ENCODE results near the gene IL2RA.
"Not testable (repeated sequence)": the region's sequence is repeated elsewhere in the genome, so short reads cannot be mapped to it uniquely, and the experiment has no call there.

IL2RA gene

DNA sequence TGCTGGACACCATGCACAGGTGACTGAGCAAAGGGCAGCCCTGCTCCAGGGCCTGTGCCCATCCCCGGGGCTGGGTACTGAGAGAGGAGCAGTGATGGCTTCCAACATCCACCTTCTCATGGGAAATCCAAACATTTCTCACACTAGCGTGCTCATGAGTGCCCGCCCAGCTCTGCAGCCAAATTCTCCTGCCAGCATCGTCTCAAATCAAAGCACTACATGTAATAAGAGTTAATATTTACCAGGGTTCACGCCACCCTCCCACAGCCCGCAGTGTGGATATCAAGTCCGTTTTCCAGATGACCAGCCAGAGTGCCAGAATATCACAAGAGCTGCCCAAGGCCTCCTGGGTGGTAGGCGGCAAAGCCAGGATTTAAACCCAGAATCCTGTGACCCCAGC lies 96.9 kb downstream of the IL2RA start:
- DNase-seq (ENCODE audit: insufficient read length, low spot score), result no peak
- FAIRE-seq, result no peak
- TF ChIP-seq, protein P1, sequence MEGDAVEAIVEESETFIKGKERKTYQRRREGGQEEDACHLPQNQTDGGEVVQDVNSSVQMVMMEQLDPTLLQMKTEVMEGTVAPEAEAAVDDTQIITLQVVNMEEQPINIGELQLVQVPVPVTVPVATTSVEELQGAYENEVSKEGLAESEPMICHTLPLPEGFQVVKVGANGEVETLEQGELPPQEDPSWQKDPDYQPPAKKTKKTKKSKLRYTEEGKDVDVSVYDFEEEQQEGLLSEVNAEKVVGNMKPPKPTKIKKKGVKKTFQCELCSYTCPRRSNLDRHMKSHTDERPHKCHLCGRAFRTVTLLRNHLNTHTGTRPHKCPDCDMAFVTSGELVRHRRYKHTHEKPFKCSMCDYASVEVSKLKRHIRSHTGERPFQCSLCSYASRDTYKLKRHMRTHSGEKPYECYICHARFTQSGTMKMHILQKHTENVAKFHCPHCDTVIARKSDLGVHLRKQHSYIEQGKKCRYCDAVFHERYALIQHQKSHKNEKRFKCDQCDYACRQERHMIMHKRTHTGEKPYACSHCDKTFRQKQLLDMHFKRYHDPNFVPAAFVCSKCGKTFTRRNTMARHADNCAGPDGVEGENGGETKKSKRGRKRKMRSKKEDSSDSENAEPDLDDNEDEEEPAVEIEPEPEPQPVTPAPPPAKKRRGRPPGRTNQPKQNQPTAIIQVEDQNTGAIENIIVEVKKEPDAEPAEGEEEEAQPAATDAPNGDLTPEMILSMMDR (IDR thresholded peaks at IDR 0.05; ENCODE audit: insufficient read depth, missing control alignments), result no peak

DNA sequence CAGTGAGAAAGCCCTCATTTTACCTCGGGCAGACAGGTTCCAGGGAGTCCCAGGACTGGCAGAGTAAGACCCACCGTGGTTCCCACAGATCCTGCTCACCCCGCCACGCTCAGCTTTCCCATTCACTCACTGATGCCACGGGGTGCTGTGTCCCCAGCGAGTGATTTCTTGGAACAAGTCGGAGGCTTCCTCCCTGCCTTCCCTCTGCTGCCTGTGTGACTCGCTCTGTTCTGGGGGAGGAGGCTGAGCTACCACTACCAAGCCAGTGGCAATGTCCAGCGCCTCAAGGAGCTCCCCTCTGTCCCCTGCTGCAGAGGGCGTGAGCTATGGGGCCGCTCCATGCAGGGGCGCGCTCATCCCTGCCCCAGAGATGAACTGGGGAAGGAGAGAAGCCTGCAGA lies 97.4 kb downstream of the IL2RA start:
- TF ChIP-seq, protein P1 (IDR thresholded peaks at IDR 0.05; ENCODE audit: insufficient read depth, missing control alignments), result no peak
- DNase-seq (ENCODE audit: insufficient read length, low spot score), result no peak
- no peak for FAIRE-seq

DNA sequence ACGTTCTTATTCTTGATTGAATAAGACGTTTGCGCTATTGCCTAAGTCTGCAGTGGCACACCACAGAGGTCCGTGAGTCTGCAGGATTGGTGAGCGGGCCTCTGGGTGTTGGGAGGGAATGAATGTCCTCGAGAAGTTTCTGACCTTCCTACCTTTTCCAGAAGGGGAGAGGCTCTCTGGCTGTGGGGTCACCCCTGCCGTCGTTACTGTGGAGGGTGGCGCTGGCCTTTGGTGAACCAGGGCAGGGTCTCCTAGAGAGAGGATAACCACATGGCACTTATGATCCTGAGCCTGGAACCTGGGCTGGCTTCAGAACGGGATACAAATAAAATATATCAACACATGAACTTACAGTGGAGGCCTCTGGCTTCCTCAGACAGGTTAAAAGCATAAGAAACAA lies 98.6 kb downstream of the IL2RA start:
- no peak for DNase-seq (ENCODE audit: insufficient read length, low spot score)
- TF ChIP-seq, protein P1 (IDR thresholded peaks at IDR 0.05; ENCODE audit: insufficient read depth, missing control alignments), result no peak
- no peak for FAIRE-seq

DNA sequence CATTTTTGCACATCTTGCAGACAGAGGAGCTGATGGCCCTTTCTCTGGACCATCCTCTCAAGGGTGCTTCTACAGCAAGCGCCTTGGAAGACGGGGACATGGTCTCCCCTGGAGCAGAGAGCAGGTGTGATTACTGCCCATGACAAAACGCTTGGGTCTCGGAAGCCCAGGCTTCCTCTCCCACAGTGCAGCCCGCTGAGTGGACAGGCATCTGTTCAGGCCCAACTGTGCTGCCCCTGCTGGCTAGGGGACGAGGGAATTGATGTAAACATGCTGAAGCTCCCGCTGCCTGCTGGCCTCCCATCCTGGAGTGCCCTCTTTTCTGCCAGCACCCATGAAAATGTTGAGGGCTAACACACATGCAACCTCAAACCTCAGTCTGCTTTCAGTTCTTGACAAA lies 99.1 kb downstream of the IL2RA start:
- TF ChIP-seq, protein P1 (IDR thresholded peaks at IDR 0.05; ENCODE audit: insufficient read depth, missing control alignments), result no peak
- DNase-seq (ENCODE audit: insufficient read length, low spot score) (no peak), FAIRE-seq (no peak)

DNA sequence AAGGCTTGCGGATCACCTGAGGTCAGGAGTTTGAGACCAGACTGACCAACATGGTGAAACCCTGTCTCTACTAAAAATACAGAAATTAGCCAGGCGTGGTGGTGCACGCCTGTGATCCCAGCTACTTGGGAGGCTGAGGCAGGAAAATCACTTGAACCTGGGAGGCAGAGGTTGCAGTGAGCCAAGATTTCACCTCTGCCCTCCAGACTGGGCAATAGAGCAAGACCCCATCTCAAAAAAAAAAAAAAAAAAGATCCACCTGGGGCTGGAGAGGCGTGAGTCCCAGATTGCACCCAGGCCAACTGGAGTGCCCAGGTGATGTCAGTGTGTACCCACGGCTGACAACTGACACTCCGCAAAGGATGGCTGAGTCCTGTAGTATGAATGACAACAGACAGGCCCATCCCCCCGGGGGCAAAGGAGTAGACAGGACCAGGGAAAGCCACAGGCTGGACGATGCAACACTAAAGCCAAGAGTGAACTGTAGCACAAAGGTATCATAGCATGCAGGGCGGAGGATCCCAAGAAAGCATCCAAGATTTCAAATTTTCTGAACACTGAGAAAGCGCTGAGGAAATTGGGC lies 99.7 kb downstream of the IL2RA start:
- not testable (repeated sequence) for FAIRE-seq; DNase-seq (ENCODE audit: insufficient read length, low spot score)

DNA sequence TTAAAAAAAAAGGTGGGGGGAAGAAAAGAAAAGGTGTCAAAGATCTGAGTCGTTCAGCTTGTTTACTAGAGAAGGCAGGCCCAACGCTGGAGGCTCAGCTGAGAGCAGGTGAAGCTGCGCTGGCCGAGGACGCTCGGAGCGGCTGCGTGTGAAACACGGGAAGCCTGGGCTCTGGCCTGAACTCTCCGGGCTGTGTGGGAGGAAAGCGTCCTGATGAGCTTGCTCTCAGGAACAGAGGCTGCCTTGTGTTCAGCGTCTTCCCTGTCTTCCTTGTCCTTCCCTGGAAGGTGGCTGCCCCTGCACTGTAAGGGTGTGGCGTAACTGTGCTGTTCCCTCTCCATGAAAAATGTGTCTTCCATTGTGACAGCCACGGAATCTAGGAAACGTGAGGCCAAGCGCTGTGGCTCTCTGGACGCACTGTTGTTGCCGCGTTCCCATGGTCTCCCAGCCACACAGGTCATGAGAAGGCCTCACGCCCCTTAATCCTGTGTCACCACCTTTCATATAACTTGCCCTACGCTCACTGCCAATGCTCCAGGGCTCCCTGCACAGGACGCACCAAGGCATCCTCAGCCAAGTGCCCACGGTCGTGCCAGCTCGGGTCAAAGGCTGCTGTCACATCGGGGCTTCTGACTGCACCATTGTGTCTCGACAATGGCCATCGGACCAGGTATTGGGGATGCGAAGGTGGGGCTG lies 100.6 kb downstream of the IL2RA start:
- no peak for DNase-seq (ENCODE audit: insufficient read length, low spot score)
- TF ChIP-seq, protein P1 (IDR thresholded peaks at IDR 0.05; ENCODE audit: insufficient read depth, missing control alignments), result no peak
- no peak for FAIRE-seq

DNA sequence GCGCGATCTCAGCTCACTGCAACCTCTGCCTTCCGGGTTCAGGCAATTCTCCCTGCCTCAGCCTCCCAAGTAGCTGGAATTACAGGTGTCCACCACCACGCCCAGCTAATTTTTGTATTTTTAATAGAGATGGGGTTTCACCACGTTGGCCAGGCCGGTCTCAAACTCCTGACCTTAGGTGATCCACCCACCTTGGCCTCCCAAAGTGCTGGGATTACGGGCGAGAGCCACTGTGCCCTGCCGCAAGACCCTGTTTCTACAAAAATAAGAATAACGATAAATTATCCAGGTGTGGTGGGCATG lies 101.2 kb downstream of the IL2RA start:
- FAIRE-seq; DNase-seq (ENCODE audit: insufficient read length, low spot score): not testable (repeated sequence)
